H9 (cell line): Measurements from ENCODE around the gene NTNG2. TPM values are rescaled to one million over a fixed set of nuclear protein-coding genes. Genes with fewer than 3 reads are reported as not detected.

ENCODE experiments used
- DNase-seq: peaks from one replicate; pipeline ENCODE4 v3.0.0-alpha.2; 2017
- H2AFZ ChIP-seq: one replicate; pipeline ENCODE4 v1.6.1; 2013; ENCODE audit warnings: mild to moderate bottlenecking, low read length, control low read depth, moderate library complexity
- H2AK5ac ChIP-seq: 2 replicates; pipeline ENCODE4 v1.6.1; 2013; ENCODE audit warnings: low read length, control low read depth, mixed read lengths; ENCODE audit not compliant: insufficient read length
- H2BK120ac ChIP-seq: one replicate; pipeline ENCODE4 v1.6.1; 2013; ENCODE audit warnings: low read depth, mild to moderate bottlenecking, low read length, control low read depth, inconsistent platforms; ENCODE audit not compliant: poor library complexity, severe bottlenecking
- H2BK12ac ChIP-seq: 2 replicates; pipeline ENCODE4 v1.6.1; 2013; ENCODE audit warnings: low read length, control low read depth, mixed read lengths, low read depth; ENCODE audit not compliant: insufficient read length
- H2BK15ac ChIP-seq: 2 replicates; pipeline ENCODE4 v1.6.1; 2013; ENCODE audit warnings: low read depth, low read length, control low read depth
- H2BK20ac ChIP-seq: one replicate; pipeline ENCODE4 v1.6.1; 2013; ENCODE audit warnings: low read depth, mild to moderate bottlenecking, low read length, control low read depth, inconsistent platforms; ENCODE audit not compliant: poor library complexity, severe bottlenecking
- H2BK5ac ChIP-seq: 2 replicates; pipeline ENCODE4 v1.6.1; 2013; ENCODE audit warnings: low read length, control low read depth, mixed read lengths; ENCODE audit not compliant: insufficient read length
- H3K14ac ChIP-seq: 2 replicates; pipeline ENCODE4 v1.6.1; 2013; ENCODE audit warnings: low read length, control low read depth; ENCODE audit not compliant: insufficient read depth
- H3K18ac ChIP-seq: 2 replicates; pipeline ENCODE4 v1.6.1; 2013; ENCODE audit warnings: low read depth, mild to moderate bottlenecking, mixed read lengths, low read length, control low read depth; ENCODE audit not compliant: insufficient read length
- H3K23ac ChIP-seq: 2 replicates; pipeline ENCODE4 v1.6.1; 2013; ENCODE audit warnings: low read length, control low read depth, mixed read lengths, low read depth; ENCODE audit not compliant: insufficient read length
- H3K23me2 ChIP-seq: 2 replicates; pipeline ENCODE4 v1.6.1; 2013; ENCODE audit warnings: low read depth, mild to moderate bottlenecking, mixed read lengths, low read length, control low read depth; ENCODE audit not compliant: insufficient read length, poor library complexity, severe bottlenecking
- H3K27ac ChIP-seq: 2 replicates; pipeline ENCODE4 v1.5.1; 2013; ENCODE audit warnings: low read length, control low read depth, mixed read lengths, low read depth; ENCODE audit not compliant: insufficient read length
- H3K27me3 ChIP-seq: 2 replicates; pipeline ENCODE4 v1.6.1; 2013; ENCODE audit warnings: low read length, control low read depth, inconsistent platforms; ENCODE audit not compliant: insufficient read depth
- H3K4ac ChIP-seq: 2 replicates; pipeline ENCODE4 v1.6.1; 2013; ENCODE audit warnings: low read depth, mild to moderate bottlenecking, control low read depth, inconsistent platforms, low read length, moderate library complexity
- H3K4me1 ChIP-seq: 2 replicates; pipeline ENCODE4 v1.6.1; 2013; ENCODE audit warnings: low read length, control low read depth, inconsistent platforms; ENCODE audit not compliant: insufficient read depth
- H3K4me2 ChIP-seq: 2 replicates; pipeline ENCODE4 v1.6.1; 2013; ENCODE audit warnings: low read length, control low read depth, mixed read lengths; ENCODE audit not compliant: insufficient read length, insufficient read depth
- H3K56ac ChIP-seq: 2 replicates; pipeline ENCODE4 v1.6.1; 2013; ENCODE audit warnings: low read depth, mild to moderate bottlenecking, mixed read lengths, low read length, control low read depth; ENCODE audit not compliant: insufficient read length
- H3K79me1 ChIP-seq: 2 replicates; pipeline ENCODE4 v1.6.1; 2013; ENCODE audit warnings: low read depth, mild to moderate bottlenecking, moderate library complexity, low read length, control low read depth, inconsistent platforms; ENCODE audit not compliant: insufficient read depth, poor library complexity, severe bottlenecking
- H3K79me2 ChIP-seq: 2 replicates; pipeline ENCODE4 v1.6.1; 2013; ENCODE audit warnings: low read length, control low read depth, inconsistent platforms; ENCODE audit not compliant: insufficient read depth
- H3K9ac ChIP-seq: 2 replicates; pipeline ENCODE4 v1.6.1; 2013; ENCODE audit warnings: low read length, control low read depth, mixed read lengths; ENCODE audit not compliant: insufficient read length; ENCODE audit errors: extremely low read depth
- H3K9me3 ChIP-seq: one replicate; pipeline ENCODE4 v1.6.1; 2013; ENCODE audit warnings: low read depth, low read length, inconsistent platforms; ENCODE audit not compliant: control insufficient read depth
- H3T11ph ChIP-seq: one replicate; pipeline ENCODE4 v1.6.1; 2013; ENCODE audit warnings: mild to moderate bottlenecking, low read length, control low read depth, inconsistent platforms
- H4K20me1 ChIP-seq: one replicate; pipeline ENCODE4 v1.6.1; 2013; ENCODE audit not compliant: control insufficient read depth, insufficient read length, insufficient read depth
- H4K5ac ChIP-seq: 2 replicates; pipeline ENCODE4 v1.6.1; 2013; ENCODE audit warnings: low read depth, mild to moderate bottlenecking, mixed read lengths, low read length, control low read depth; ENCODE audit not compliant: insufficient read length
- H4K8ac ChIP-seq: replicated peaks from 2 replicates; pipeline ENCODE4 v1.6.1; 2013; ENCODE audit warnings: low read length, control low read depth, mixed read lengths, low read depth; ENCODE audit not compliant: insufficient read length
- H4K91ac ChIP-seq: 2 replicates; pipeline ENCODE4 v1.6.1; 2013; ENCODE audit warnings: low read depth, mild to moderate bottlenecking, moderate library complexity, mixed read lengths, low read length, control low read depth; ENCODE audit not compliant: insufficient read length
- H3K27ac Mint-ChIP-seq, 3 experiments: 2 replicates in 2 of 3; 3 replicates in 1 of 3; pipeline ENCODE4 v1.8.0; 2020 to 2021; ENCODE audit warnings: mixed read lengths in 3 of 3, mild to moderate bottlenecking in 1 of 3, moderate library complexity in 1 of 3
- H3K27me3 Mint-ChIP-seq: 2 replicates; pipeline ENCODE4 v1.8.0; 2021; ENCODE audit warnings: low read depth, mild to moderate bottlenecking, moderate library complexity, mixed read lengths
- H3K36me3 Mint-ChIP-seq, 3 experiments: 2 replicates in 2 of 3; 3 replicates in 1 of 3; pipeline ENCODE4 v1.8.0; 2020 to 2021; ENCODE audit warnings: low read depth in 3 of 3, mixed read lengths in 3 of 3; ENCODE audit not compliant: insufficient read depth in 1 of 3
- H3K4me1 Mint-ChIP-seq, 2 experiments: 2 replicates each; pipeline ENCODE4 v1.8.0; 2020; ENCODE audit warnings: mixed read lengths in 2 of 2
- H3K4me3 Mint-ChIP-seq, 2 experiments: 2 replicates in 1 of 2; 3 replicates in 1 of 2; pipeline ENCODE4 v1.8.0; 2020 to 2021; ENCODE audit warnings: mild to moderate bottlenecking in 2 of 2, mixed read lengths in 2 of 2, moderate library complexity in 1 of 2
- H3K9me3 Mint-ChIP-seq, 2 experiments: 2 replicates in 1 of 2; 3 replicates in 1 of 2; pipeline ENCODE4 v1.8.0; 2020; ENCODE audit warnings: mild to moderate bottlenecking in 2 of 2, mixed read lengths in 2 of 2, moderate library complexity in 1 of 2
- CTCF ChIP-seq: fragments of 200-600 bp; sonication (generic); conservative IDR thresholded peaks from 3 replicates; pipeline ENCODE4 v1.8.0; 2021; ENCODE audit warnings: antibody characterized with exemption, mild to moderate bottlenecking
- WGBS: extraction: QIAGEN DNeasy Blood & Tissue Kit; methylation state at CpG from one replicate; pipeline ENCODE4 v1.1.7; 2013; ENCODE audit warnings: missing lambda C conversion rate, low lambda C conversion rate, mixed read lengths; ENCODE audit not compliant: insufficient read length; ENCODE audit errors: extremely low coverage; 5-methylcytosine and 5-hydroxymethylcytosine counted together
- total RNA-seq: library from RNA; stranded (reverse); gene quantifications from 2 replicates; pipeline ENCODE4 v1.2.1, GENCODE V29; 2021

The NTNG2 gene
- total RNA-seq, 1 experiment from 2014 or later: 0.52 TPM

GRCh38 chr9:132197315-132197714, 35.5 kb downstream of the NTNG2 start:
- Histone ChIP-seq H2AFZ (no peak overlapping the region), H3K9ac (no peak overlapping the region), H2BK15ac (no peak overlapping the region), H2BK120ac (no peak overlapping the region), H3K4ac (no peak overlapping the region), H2BK20ac (no peak overlapping the region), H2BK5ac (no peak overlapping the region), H3K14ac (no peak overlapping the region), H4K5ac (no peak overlapping the region), H3K23ac (no peak overlapping the region), H3K4me2 (no peak overlapping the region), H3K27me3 (no peaks in the 10 kb centered on the region), H3K27ac (no peak overlapping the region), H2BK12ac (no peak overlapping the region), H3K18ac (no peak overlapping the region), H3K23me2 (no peaks in the 10 kb centered on the region), H3K79me2 (no peaks in the 10 kb centered on the region), H3K9me3 (peaks cover 10% of the 10 kb centered on the region), H3K56ac (no peak overlapping the region), H4K91ac (no peak overlapping the region), H3K4me1 (no peaks in the 10 kb centered on the region), H4K8ac (no peak overlapping the region), H3T11ph (no peak overlapping the region), H4K20me1 (no peaks in the 10 kb centered on the region), H3K79me1 (no peaks in the 10 kb centered on the region), H2AK5ac (no peak overlapping the region)
- no peak for DNase-seq
- H3K36me3 Mint-ChIP-seq: peaks cover 0 to 5% (median 3%) of the 10 kb centered on the region in 3 experiments; a peak in 3 of 7 replicates
- H3K27me3 Mint-ChIP-seq: peaks cover 3% of the 10 kb centered on the region
- no peak for TF ChIP-seq CTCF
- no peak overlapping the region for H3K4me3 Mint-ChIP-seq
- H3K4me1 Mint-ChIP-seq: peaks cover 3 to 5% of the 10 kb centered on the region in 2 experiments; a peak in 3 of 4 replicates
- no CpG with 5 or more reads among the region's 6 CpGs for WGBS
- peaks cover 6 to 7% of the 10 kb centered on the region in 2 experiments; a peak in 4 of 5 replicates for H3K9me3 Mint-ChIP-seq
- H3K27ac Mint-ChIP-seq: no peak overlapping the region; a peak in 2 of 7 replicates
